NCI-H2196 (cell line): ENCODE results near the gene MS4A6A.
"Not testable (repeated sequence)": the region's sequence is repeated elsewhere in the genome, so short reads cannot be mapped to it uniquely, and the experiment has no call there.

ENCODE experiments used
- DNase-seq: peaks from one replicate; lab custom pipeline; 2025; ENCODE audit not compliant: unreplicated experiment; lab: John Stamatoyannopoulos, UW

MS4A6A gene

DNA sequence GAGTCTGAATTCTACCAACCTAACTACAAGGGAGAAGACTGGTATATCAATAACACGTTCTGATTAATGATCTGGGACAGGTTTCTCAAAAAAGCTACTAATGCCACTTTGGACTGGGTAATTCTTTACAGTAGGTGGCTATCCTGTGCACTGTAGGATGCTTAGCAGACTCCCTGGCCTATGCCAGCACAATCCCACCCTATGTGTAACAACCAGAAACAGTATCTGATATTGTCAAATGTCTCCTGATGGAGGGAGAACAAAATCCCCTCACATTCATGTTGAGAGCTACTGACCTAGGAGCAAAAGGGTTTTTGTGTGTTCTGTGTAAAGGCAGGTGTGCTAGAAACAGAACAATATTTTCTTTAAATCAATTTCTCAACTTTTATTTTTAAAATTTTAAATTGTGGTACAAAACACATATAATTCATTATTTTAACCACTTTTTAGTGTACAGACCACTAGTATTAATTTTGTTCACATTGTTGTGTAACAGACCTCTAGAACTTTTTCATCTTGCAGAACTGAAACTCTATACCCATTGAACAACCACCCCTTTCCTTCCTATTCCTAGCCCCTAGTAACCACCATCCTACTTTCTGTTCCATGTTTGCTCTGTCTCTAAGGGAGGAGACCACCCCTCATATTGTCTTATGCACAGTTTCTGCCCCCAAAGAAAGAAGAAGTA is 2.1 kb upstream of the MS4A6A start:
- DNase-seq = no peak

DNA sequence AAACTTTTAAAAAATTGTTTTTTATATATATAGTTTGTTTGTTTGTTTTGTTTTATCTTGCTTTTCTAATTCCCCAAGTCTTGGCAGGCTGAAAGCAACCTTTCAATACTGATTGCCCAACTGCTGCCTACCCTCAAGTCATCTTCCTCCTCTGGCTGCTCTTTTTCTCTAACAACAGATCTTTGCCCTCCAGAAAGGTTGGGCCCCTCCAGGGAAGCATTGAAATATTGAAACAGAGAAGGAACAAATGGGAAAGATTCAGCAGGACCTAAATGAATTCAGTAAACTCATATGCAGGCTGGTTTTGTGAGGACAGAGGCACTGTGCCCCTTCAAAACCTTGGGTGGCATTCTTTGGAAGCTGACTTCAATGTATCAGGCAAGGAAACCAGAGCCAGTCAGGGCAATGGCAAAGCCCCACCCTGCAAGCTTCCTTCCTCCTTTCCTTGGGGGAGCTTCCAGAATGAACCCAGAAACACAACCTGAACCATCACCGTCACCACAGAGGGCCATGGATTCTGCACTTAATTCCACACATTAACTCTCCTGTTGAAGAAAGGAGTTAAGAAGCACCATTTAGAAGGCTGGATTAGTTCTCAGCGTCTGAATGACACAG is 815 bp upstream of the MS4A6A start:
- DNase-seq = no peak

DNA sequence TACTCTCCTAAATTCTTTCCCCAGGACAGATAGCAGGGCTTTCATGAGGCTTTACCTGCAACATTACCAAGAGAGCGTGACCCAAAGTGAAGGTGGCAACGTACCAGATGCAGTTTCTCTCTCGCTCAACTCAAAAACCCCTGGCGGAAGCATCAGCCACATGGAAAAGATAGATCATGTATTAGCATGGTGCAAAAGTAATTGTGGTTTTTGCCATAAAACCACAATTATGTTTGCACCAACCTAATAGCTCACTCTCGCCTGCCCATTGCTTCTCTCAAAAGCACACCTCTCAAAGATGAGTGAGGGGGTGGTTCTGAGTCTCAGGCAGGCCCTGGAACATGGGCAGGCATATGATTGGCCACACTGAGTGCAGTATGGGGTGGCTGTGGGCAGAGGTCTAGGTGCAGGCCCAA is 7.0 kb downstream of the MS4A6A start:
- no peak for DNase-seq

DNA sequence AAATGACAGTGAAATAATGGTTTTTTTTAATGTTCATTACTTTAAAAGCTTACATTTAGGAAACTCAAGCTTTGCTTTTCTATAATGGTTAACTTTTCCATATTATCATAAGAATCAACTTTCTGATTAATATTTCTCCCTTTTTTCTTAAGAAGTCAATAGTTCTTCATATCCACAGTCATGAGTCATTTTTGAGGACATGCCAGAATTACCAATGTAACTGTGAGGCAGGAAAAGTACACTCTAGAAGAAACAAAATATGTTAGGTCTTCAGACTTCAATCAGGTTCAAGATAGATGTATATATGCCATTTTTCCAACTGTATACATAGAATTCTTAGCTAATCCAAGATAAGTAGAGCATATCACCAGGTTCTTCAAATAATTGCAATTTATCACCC is 10.9 kb downstream of the MS4A6A start:
- no peak for DNase-seq

DNA sequence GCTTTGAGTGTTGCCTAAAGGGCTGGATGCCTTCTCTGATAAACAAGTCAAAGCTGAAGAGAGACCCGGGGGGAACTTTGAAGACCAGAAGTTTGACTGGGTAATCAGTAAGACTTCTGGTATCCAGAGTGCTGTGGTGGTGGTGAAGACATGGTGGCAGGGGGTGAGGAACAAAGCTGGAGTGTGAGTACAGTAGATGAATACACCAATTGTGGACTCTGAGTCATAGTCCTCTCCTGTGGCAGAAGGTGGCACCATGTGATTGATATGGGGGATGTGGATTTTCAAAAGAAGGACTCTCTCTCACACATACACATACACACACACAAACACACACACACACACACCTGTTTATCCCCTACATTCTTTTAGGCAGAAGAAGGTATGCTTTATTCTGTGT is 12.3 kb downstream of the MS4A6A start:
- DNase-seq = no peak

DNA sequence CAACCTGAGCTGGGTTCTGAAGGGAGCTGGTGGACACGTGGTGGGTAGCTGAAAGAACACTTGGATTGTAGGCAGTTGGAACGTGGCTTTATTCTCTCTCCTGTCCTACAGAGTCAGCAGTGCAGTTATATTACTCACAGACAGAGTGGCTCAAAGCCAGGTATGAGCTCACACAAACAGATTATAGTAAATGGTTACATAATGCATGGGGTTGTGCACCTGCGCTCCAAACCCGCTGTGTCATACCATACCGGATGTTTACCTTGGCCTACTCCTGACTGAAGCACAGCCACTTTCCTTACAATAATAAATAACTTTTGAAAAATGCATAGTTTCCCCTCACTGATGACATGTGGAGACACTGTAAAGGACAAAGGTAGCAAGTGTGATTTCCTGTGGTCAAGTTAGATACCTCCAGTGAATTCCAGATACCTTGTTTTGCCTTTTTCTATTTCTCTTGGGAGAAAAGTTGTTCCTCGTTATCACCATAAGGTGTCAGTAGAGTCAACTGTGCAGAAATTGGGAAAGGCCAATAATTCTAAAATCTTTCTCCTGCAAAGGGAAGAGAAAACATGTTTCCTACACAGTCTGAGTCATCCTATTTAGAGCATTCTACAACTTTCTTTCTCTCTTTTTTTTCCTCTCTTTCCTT is 13.5 kb downstream of the MS4A6A start:
- DNase-seq = no peak

DNA sequence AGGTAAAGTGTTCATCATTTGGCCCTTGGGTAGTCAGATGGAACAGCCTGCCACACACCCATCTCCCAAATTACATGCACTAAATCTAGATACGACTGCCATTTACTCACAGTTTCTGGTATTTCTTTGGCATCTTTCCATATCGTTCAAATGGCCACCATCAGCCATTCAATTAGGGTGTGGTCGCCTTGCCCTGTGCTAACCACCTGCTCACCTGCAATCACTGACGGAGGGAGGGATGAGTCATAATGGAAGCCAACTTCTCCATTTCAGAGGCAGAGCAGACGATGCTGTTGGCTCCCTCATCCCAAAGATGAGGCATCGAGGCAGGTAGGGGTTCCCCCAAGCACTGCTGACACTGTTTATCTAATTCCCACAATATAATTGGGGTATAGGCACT is 14.6 kb downstream of the MS4A6A start:
- DNase-seq = no peak

DNA sequence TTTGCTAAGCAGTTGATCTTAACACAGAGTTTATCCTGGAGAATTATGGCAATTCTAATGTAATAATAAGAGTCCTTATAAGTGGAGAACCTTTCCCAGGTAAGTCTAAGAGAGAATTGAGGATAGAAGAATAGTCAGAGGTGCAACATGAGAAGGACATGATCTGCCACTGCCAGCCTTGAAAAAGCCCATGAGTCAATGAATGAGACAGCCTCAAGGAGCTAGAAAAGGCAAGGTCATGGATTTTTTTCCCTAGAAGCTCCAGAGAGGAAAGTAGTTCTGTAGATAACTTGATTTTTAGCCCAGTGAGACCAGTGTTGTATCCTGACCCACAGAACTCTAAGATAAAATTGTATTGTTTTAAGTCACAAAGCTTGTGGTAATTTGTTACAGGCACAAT is 16.9 kb downstream of the MS4A6A start:
- DNase-seq = no peak

DNA sequence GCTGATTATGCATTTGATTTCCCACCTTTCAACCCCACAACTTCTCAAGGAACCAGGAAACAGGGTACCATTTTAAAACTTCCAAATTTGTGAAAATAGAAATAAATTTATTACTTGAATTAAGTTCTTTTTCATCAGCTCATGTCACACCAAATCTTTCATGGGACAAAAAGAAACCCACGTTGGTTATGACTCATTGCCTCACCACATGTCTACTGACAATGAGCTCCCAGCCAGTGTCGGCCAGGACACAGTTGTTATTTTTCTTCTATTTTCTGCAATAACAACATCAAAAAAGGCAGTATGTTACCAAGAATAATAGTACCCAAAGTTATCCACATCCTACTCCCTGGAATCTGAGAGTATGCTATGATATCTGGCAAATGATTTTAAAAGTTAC is 17.3 kb downstream of the MS4A6A start:
- DNase-seq = no peak

DNA sequence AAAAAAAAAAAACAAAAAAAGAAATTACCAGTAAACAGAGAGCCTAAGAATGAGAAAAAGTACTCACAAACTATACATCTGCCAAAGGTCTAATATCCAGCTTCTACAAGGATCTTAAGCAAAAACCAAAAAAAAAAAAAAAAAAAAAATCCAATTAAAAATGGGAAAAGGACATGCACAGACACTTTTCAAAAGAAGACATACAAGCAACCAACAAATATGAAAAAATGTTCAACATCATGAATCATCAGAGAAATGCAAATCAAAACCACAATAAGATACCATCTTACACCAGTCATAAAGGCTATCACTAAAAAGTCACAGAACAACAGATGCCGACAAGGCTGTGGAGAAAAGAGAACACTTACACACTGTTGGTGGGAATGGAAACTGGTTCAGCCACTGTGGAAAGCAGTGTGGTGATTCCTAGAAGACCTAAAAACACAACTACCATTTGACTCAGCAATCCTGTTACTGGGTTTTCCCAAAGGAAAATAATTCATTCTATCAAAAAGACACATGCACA is 18.3 kb downstream of the MS4A6A start:
- DNase-seq = no peak

DNA sequence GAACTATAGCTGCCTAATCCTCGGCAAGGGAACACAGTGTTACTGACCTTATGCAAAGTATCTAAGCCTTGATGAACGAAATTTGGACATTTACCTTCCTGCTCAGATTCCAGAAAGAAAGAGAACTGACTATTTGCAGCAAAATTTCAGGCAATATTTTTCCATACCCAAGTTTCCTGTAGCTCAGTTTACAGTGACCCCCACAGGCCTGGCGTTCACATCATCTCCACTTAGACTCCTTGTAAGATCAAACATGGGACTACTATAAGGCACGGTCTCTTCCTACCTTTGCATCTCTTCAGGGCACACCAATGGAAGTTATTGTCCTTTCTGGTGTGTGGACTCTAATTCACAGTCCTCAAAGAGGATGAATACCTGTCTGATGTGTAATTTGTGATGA is 21.1 kb downstream of the MS4A6A start:
- DNase-seq = no peak

DNA sequence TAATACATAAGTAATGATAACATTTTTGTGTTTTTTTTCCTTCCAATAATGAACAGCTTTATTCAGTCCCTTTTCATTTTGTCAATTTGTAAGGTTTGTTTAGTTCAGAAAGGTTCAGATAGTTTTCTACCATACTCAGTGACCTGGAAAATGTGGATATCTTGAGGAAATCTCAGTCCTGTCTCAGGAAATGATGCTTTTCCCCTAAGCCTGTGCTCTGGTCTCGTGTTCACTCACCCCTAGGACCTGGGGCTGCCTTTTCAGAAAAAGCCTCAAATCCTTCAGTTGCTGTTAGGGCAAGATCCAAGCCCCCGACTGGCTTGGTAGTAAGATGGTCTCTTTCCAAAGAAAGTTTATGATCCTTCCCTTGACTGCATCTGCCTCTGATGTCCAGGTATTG is 21.8 kb downstream of the MS4A6A start:
- DNase-seq = no peak

DNA sequence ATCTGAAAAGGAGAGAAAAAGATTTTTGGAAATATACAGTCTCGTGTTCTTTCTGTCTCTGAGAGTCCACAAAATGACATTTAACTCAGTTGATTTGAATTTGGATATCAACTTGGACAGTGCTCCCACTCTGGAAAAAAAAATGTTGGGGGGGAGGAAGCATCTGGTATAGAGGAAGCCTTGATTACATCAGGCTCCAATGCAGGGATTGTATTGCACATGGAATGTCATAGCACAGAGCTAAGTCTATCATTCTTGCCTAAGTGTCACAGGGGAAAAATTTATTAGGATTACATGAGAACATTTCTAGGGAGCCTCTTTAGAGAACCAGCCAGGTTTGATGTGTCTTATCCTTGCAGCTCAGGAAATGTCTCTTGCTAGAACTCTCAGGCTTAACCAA is 23.0 kb downstream of the MS4A6A start:
- DNase-seq = no peak

DNA sequence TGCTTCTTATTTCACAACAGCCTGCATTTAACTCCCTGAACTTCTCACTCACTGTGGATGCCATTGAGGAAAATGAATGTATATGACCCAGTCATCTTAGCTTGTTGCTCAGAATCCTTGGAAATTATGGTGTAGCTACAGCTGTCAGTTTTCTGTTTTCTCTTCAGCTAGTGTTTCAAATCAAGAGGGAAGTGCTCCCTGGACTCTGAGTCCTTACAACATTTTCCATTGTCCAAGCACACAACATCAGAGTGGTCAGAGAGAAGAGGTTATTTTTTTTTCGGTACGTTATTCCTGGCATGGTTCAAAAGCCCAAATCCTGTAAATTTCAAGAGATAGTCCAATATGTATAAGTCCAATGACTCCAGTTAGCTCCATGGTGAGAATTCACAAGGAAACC is 23.6 kb downstream of the MS4A6A start:
- no peak for DNase-seq

DNA sequence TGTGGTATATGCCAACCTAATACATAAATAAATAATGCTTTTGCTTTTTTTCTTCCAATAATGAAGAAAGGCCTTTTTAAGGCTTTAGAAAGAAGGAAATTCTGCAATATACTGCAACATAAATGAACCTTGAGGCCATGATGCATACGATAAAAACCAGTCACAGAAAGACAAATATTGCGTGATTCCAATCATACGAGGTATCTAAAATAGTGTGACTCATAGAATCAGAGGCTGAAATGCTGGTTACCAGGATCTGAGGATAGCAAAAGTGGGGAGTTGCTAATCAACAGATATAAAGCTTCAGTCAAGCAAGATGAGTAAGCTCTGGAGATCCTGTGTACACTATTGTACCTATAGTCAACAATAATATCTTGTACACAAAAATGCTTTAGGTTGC is 24.2 kb downstream of the MS4A6A start:
- no peak for DNase-seq

DNA sequence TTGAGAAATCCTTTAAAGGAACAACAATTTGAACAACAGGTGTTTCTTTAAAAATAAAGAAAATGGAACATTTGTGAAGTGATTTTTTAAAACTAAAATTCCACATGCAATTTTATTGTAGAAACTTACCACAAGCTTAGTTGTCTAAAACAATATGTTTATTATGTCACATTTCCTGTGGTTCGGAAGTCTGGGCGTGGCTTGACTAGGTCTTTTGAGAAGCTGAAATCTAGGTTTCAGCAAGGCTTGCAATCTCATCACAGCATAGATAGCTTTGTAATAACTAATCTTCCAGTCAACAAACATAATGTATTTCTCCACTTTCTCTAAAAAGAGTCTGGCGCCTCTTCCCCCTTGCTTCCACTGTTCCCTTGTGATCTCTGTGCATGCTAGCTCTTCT is 27.0 kb downstream of the MS4A6A start:
- no peak for DNase-seq

DNA sequence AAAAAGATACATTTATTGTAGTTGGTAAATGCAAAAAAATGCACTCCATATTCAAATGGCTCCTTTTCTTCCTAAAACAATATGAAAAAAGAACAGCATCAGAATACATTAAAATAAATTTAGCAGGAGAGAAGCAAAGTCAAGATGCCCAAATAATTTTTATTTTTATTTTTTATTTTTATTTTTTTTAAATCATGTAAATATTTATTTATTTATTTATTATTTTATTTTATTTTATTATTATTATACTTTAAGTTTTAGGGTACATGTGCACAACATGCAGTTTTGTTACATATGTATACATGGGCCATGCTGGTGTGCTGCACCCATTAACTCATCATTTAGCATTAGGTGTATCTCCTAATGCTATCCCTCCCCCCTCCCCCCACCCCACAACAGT is 30.2 kb downstream of the MS4A6A start:
- not testable (repeated sequence) for DNase-seq

DNA sequence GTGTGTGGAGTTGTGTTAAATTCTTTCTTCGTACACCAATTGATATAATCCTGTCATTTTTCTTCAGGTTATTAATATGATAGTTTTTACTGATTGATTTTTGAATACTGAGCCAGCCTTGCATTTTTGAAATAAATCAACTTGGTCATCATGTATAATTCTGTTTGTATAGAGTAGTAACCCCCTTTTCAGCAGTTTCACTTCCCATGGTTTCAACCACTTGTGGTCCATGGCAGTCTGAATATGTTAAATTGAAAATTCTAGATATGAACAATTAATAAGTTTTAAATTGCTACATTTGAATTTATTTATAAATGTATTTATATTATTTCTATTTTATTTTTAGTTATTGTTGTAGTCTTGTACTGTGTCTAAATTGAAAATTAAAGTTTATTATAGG is 32.6 kb downstream of the MS4A6A start:
- no peak for DNase-seq

DNA sequence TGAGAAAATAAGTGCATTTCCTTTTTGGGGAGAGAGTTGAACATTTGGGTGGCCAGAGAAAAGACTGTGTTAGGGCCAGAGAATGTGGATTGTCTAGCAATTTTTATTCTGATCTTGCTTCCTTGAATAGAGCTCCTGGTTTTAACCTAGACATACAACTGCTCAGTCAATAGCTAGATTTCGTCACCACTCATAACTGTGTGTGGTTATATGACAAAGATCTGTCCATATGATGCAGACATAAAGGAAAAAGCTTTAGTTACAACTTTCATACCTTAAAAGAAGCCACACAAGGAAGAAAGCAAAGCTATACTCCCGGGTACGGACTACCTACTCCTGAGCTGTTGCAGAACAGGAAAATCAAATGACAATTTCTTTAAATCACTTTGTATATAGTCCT is 37.2 kb downstream of the MS4A6A start:
- DNase-seq = no peak

DNA sequence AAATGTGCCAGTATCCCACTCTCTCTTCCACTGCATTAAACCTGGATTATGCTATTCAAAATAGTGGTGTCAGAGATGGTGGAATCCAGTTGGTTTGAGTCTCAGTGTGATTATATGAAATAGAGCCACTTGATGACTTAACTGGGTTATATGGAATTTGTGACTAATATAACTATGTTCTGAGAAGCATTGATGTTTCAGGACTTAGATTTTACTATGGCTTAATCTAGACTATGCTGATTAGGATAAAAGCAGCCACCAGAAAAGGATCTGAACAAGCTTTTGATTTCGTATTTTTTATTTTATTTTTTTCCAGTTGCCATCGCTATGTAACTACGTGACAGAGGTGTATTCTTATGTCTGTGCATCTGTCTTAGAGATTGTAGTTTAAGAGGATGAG is 39.1 kb downstream of the MS4A6A start:
- no peak for DNase-seq

DNA sequence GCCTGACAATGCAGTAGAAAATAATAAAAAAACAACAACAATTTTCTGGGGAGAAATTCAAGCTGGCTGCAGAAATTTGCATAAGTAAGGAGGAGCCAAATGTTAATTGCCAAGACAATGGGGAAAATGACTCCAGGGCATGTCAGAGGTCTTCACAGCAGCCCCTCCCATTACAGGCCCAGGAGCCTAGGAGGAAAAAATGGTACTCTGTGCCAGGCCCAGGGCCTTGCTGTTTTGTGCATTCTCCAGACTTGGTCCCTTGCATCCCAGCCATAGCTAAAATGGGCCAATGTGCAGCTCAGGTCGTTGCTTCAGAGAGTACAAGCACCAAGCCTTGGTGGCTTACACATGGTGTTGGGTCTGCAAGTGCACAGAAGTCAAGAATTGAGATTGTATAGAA is 49.0 kb downstream of the MS4A6A start:
- no peak for DNase-seq

DNA sequence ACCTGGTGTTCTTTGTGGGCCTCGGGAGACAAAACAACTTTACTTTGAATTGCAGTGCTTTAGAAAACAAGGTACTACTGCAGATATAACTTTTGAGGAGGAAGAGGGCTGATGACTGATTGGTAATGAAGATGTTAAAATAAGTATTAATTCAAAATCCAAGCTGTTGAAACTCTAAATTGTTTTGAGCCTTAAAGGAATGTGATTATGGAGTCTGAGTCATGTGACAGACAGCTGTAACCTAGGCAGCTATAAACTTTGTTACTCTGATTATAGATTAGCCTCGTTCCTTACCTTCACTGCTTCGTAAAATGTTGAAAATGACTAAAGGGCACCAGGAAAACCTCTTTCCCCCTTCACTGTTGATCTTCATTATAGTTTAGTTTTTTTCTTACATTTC is 51.0 kb downstream of the MS4A6A start:
- no peak for DNase-seq
